PFSK-1 (cell line): ENCODE results near the gene GGA3.

Source experiments
- FOXP2 ChIP-seq: optimal IDR thresholded peaks from 2 replicates; pipeline ENCODE3; 2011; ENCODE audit warnings: borderline replicate concordance, control low read depth, inconsistent platforms; ENCODE audit not compliant: insufficient read depth; ENCODE audit errors: extremely low read length, extremely low read depth
- POLR2AphosphoS5 ChIP-seq: IDR thresholded peaks from 2 replicates; pipeline ENCODE4 v1.6.1; 2012; ENCODE audit warnings: low read depth, mild to moderate bottlenecking, control low read depth, low read length, moderate library complexity
- SIN3A ChIP-seq: IDR thresholded peaks from 2 replicates; pipeline ENCODE4 v1.6.1; 2012; ENCODE audit warnings: mild to moderate bottlenecking, low read length, moderate library complexity, borderline replicate concordance; ENCODE audit not compliant: insufficient read depth
- TAF1 ChIP-seq: IDR thresholded peaks from 2 replicates; pipeline ENCODE4 v1.6.1; 2012; ENCODE audit warnings: low read length, control low read depth, borderline replicate concordance; ENCODE audit not compliant: insufficient read depth
- TF ChIP-seq, protein P1 (sequence below), 2 experiments: IDR thresholded peaks; 2 replicates each; pipeline versions ENCODE4 v1.6.1 to v1.8.0; 2011 to 2012; ENCODE audit warnings: low read depth in 2 of 2, low read length in 2 of 2, control low read depth in 1 of 2, inconsistent platforms in 1 of 2, mild to moderate bottlenecking in 1 of 2, moderate library complexity in 1 of 2; ENCODE audit not compliant: insufficient read depth in 1 of 2

GGA3 gene

GRCh38 chr17:75262112-75262606 lies 753 bp upstream of the GGA3 start:
- TF ChIP-seq TAF1 (no peak), POLR2AphosphoS5 (no peak), FOXP2 (no peak), SIN3A (no peak)
- TF ChIP-seq, protein P1, sequence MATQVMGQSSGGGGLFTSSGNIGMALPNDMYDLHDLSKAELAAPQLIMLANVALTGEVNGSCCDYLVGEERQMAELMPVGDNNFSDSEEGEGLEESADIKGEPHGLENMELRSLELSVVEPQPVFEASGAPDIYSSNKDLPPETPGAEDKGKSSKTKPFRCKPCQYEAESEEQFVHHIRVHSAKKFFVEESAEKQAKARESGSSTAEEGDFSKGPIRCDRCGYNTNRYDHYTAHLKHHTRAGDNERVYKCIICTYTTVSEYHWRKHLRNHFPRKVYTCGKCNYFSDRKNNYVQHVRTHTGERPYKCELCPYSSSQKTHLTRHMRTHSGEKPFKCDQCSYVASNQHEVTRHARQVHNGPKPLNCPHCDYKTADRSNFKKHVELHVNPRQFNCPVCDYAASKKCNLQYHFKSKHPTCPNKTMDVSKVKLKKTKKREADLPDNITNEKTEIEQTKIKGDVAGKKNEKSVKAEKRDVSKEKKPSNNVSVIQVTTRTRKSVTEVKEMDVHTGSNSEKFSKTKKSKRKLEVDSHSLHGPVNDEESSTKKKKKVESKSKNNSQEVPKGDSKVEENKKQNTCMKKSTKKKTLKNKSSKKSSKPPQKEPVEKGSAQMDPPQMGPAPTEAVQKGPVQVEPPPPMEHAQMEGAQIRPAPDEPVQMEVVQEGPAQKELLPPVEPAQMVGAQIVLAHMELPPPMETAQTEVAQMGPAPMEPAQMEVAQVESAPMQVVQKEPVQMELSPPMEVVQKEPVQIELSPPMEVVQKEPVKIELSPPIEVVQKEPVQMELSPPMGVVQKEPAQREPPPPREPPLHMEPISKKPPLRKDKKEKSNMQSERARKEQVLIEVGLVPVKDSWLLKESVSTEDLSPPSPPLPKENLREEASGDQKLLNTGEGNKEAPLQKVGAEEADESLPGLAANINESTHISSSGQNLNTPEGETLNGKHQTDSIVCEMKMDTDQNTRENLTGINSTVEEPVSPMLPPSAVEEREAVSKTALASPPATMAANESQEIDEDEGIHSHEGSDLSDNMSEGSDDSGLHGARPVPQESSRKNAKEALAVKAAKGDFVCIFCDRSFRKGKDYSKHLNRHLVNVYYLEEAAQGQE (IDR thresholded peaks at IDR 0.05; ENCODE audit: insufficient read depth in 1 of 2, low read depth in 2 of 2, low read length in 2 of 2) = no peak

DNA sequence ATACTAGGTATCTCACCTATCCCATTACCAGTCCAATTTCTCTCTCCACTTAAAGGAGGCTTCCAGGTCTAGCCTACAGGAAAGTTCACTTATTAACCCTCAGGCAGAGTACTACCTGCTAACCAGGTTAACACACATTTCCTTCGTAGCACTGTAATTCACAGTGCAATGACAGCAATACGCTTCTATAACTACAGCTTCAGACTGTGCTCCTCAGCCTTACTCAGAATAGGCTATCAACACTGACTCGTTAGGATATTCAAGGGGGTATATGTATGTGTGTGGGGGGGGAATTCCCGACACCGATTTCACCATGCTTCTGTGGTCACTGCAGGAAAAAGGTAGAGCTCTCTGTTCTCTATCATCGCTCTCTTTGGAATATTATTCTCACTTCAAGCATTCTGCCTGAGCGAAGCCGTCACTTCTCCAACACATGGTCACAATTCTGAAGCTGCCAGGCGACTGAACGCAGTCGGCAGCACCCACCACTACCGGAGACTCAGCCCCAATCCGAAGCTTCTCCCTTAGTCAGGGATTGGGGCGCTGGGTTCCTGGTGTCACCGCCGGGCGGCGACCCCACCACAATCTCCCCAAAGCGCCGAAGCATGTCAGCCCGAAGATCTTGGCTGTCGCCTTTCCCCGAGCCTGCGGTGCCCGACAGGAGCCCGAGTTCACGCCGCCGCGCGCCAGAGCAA lies 618 bp downstream of the GGA3 start:
- TF ChIP-seq, protein P1 (IDR thresholded peaks at IDR 0.05; ENCODE audit: insufficient read depth in 1 of 2, low read depth in 2 of 2, low read length in 2 of 2) = no peak
- TF ChIP-seq POLR2AphosphoS5 = no peak
- TF ChIP-seq FOXP2 = no peak
- no peak for TF ChIP-seq SIN3A
- TF ChIP-seq TAF1 = no peak

DNA sequence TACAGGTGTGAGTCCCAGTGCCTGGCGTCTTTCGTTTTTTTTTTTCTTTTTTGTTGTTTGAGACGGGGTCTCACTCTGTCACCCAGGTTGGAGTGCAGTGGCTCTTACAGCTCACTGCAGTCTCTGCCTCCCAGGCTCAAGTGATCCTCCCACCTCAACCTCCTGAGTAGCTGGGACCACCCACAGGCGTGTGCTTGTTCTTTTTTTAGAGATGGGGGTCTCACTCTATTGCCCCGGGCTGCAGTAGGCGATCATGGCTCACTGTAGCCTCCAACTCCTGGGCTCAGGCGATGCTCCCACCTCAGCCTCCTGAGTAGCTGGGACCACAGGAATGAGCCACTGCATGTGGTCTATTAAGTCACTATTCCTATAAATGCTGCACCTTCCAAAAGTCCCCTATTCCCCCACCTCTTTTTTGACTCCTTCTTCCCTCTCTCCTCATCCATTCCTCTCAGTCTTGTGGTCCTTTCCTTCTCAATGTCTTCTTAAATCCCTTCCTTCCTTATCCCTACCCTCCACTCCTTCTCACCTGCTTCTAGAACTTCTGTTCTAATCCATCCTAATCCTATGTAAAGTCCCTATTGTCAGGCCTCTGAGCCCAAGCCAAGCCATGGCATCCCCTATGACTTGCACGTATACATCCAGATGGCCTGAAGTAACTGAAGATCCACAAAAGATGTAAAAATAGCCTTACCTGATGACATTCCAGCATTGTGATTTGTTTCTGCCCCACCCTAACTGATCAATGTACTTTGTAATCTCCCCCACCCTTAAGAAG lies 9.2 kb downstream of the GGA3 start:
- TF ChIP-seq SIN3A (no peak), FOXP2 (no peak), TAF1 (no peak), POLR2AphosphoS5 (no peak)
- TF ChIP-seq, protein P1 (IDR thresholded peaks at IDR 0.05; ENCODE audit: insufficient read depth in 1 of 2, low read depth in 2 of 2, low read length in 2 of 2) = no peak

GRCh38 chr17:75250009-75250471 lies 11.4 kb downstream of the GGA3 start:
- TF ChIP-seq SIN3A (no peak), POLR2AphosphoS5 (no peak), TAF1 (no peak)

GRCh38 chr17:75249564-75249963 lies 11.8 kb downstream of the GGA3 start:
- TF ChIP-seq FOXP2 (no peak), TAF1 (no peak), SIN3A (no peak), POLR2AphosphoS5 (no peak)
- TF ChIP-seq, protein P1 (IDR thresholded peaks at IDR 0.05; ENCODE audit: insufficient read depth in 1 of 2, low read depth in 2 of 2, low read length in 2 of 2) = no peak
